GM18511 (cell line): ENCODE data around the gene FTCDNL1.

Experiments used
- ATAC-seq: cut with Tn5 transposase; IDR thresholded peaks from one replicate; pipeline ENCODE4 v1.9.1; 2021; ENCODE audit warnings: mild to moderate bottlenecking, moderate library complexity; ENCODE audit not compliant: unreplicated experiment

Gene FTCDNL1

DNA sequence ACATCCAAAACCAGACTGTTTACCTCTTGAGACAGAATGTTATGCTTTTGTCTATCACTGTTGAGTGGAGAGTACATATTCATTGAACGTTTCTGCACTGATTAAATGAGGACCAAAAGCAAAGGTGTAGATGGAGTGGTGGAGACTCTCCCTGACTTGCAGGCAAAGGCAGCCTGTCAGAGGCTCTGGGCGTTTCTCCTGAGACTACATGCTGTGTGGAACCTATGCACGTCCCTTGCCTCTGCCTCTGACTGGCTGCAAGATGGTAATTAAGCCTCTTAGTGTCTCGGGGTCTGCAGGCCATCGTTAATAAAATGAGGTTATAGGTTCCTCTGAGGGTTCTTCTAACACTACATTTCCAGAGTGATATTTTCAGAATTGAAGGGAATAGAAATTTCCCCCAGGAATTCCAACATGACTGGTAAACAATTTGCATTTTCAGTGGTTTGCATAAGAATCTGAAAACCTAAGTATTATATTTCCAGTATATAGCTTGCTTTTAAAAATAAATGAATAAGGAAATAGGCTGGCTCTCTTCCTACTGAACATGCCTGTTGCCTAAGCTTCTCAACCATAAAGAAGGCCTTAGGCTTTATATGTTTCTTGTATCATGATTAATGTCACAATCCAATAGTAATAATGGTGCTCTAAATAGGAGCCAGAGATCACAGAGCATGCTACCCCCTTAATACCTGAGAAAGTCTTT is 107.4 kb downstream of the FTCDNL1 start:
- ATAC-seq = no peak

DNA sequence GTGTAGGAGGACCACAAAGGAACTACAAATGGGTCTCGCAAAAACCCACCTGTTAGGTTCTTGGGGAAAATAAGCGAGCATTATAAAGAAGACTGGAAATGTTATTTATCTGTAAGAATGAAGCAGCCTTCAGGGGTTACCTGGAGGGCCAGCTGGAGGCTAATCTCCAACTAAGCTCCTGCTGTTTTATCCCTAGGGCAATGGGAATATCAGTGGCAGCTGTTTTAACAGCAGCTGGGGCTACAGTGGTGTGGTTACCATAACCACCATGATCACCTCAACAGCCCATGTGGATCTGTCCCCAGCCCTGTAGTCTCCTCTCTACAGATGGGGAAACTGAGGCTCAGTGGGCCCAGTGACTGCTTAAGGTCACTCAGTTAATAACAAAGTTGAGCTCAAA is 108.1 kb downstream of the FTCDNL1 start:
- no peak for ATAC-seq

- ATAC-seq = peak; percentile 15
These were observed 110.9 kb downstream of the FTCDNL1 start for GRCh38 chr2:199740111-199740428.

GRCh38 chr2:199739413-199740110 is 111.4 kb downstream of the FTCDNL1 start:
- peak; percentile 84 for ATAC-seq

DNA sequence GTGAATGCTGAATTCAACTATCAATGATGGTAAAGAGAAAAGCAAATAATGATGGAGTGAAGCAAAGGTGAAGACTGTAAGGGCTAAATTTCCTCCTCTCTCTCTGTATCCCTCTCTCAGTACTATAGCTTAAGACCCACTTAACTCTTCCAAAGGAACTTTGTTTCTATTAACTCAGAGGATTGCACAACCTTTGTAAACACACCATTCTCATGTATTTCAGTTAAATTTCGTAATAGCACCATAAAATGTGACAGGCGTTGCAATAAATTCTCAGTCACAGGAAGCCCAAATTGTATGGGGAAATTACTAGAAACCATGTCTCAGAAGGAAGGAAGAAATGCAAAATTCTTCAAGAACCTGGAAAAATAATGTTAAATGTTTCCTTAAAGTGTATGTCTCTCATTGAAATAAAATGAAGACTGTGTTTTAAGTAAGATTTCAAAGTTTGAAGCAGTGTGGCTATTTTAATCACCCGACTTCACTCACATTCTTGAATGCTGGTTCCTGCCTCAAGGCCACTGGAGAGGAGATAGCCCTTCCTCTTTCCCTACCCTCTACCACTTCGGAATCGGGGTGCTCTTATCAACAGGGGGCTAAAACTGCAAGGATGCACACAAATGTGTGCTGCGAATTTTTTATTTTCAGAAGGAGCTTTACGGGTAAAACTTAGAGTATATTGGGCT is 112.1 kb downstream of the FTCDNL1 start:
- no peak for ATAC-seq

- ATAC-seq = no peak
These were observed 116.3 kb downstream of the FTCDNL1 start for GRCh38 chr2:199734651-199735050.

DNA sequence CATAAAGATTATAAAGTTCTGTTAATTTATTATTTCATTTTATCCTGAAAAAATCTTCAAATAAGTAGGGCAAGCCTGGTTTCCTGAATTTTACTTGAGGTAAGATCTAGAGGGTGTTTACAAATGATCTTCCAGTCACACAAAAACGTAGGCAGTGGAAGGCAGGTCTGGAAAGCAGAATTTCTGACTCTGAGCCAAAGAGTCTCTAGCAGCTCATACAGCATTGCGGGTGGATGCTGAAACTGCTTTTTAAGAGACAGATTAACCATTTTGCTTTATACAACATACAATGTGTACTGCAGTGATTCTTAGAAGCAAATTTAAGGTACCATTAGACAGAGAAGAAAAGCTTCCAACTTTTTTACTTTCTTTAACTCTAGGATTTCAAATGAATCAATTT is 117.0 kb downstream of the FTCDNL1 start:
- no peak for ATAC-seq

DNA sequence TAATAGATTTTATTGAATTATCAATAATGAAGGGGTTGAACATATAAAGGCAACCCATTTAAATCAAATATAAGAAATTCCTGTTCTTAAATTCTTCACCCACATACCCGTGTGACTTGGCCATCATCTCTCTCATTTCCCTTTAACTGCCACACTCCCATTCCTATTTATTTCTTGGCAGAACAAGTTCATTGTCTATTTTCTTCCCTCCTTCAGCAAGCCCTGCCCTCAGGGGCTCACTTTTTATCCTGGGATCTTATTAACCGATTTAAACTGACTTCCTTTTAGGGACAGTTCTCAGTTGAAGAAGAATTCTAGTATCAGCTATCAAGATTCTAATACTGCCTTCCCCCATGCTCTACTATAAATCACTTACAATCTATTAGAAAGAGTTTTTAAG is 123.2 kb downstream of the FTCDNL1 start:
- no peak for ATAC-seq

- no peak for ATAC-seq
These were observed 123.7 kb downstream of the FTCDNL1 start for GRCh38 chr2:199727306-199727705.

DNA sequence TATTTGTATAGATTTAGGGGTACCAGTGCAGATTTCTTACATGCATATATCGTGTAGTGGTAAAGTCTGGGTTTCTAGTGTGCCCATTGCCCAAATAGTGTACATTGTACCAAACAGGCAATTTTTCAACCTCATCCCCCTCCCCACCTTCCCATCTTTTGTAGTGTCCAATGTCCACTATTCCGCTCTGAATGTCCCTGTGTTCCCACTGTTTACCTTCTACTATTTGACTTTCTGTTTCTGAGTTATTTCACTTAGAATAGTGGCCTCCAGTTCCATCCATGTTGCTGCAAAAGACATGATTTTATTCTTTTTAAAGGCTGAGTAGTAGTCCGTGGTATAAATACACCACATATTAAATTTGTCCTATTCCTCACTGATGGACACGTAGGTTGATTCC is 132.9 kb downstream of the FTCDNL1 start:
- no peak for ATAC-seq

GRCh38 chr2:199717587-199717907 is 133.4 kb downstream of the FTCDNL1 start:
- ATAC-seq = no peak

DNA sequence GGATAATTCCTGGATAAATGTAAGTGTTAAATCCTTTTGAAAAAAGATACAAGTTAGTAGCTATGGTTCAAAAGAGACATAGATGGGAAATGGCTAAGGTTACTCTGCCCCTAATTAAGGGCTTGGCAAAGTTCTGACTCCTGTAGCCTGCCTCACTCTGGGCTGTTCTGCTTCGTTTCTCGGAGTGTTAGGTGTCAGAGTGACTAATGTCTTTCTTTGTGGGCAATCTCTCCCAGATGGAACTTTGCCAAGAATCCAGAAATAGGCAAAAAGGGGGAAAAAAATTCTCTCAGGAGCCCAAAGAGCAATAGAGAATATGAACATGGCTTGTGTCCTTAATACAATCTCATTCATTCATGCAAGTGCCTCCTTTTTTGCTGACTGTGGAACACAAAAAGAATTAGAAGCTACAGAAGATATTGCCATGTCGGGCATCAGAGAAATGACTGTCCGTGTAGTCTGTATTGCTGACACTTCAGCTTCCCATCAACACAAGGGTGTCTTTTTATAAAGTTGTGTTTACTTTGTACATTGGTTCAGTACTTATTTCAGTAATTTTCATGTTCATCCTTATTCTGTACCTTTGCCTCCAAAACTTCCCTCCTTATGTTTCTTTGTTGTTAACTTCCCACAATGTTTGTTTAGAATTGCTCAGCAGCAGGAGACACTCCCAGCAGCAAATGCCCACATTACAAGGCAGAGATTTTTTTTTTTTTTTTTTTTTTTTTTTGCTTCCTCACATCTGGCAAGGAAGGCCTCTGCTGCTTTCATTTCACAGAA is 134.0 kb downstream of the FTCDNL1 start:
- ATAC-seq = no peak

DNA sequence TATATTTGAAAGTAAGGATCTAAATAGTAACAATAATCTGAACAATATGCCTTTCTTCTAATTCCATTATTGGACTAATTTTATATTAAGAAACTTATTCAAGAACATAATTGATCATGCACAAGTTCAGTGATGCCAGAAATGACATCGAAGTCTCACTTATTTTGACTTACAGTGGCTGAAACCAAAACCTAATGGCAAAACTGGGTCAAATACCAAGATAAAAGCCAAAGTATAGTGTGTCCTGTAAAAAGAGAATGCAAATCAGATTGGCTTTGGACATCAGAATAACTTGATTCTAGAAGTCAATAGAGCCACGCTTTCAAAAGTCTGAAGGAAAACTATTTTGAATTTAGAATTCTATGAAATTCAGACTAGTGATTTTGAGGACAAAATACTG is 137.2 kb downstream of the FTCDNL1 start:
- no peak for ATAC-seq

- no peak for ATAC-seq
These were observed 140.4 kb downstream of the FTCDNL1 start for GRCh38 chr2:199710551-199710950.
